Ammon's horn (tissue), 1 donor: ENCODE data around the gene SFTPD.
"Not testable (repeated sequence)": the region's sequence is repeated elsewhere in the genome, so short reads cannot be mapped to it uniquely, and the experiment has no call there.

ENCODE experiments used
- DNase-seq: peaks from one replicate; pipeline ENCODE4 v3.0.0-alpha.2; 2016; ENCODE audit warnings: low spot score

SFTPD gene

GRCh38 chr10:79948976-79949722 lies at the start of gene SFTPD:
SFTPD (minus strand) TSS chr10:79949105; CDS start chr10:79946659, 2,446 bp downstream.
- DNase-seq = peak; percentile 1

- no peak for DNase-seq
Observed at GRCh38 chr10:79995979-79996634, 47.2 kb upstream of the SFTPD start.

DNA sequence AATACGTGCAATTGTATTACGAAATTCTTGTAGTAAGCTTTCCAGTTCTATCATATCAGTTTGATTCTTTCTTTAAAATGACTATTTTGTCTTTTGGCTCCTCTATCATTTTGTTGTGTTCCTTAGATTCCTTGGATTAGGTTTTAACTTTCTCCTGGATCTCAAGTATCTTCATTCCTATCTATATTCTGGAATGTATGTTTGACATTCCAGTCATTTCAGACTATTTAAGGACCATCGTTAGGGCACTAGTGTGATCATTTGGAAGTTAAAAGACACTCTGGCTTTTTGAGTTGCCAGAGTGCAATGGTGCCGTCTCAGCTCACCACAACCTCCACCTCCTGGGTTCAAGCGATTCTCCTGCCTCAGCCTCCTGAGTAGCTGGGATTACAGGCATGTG lies 45.7 kb upstream of the SFTPD start:
- no peak for DNase-seq

DNA sequence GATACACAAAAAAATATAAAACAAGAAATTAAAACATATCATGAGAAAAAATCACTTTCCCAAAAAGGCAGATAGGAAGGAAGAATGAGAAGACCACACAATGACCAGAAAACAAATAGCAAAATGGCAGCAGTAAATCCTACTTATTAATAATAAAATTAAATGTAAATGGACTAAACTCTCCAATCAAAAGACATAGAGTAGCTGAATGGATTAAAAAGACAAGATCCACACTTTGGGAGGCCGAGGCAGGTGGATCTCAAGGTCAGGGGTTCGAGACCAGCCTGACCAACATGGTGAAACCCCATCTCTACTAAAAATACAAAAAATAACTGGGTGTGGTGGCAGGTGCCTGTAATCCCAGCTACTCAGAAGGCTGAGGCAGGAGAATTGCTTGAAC lies 39.3 kb upstream of the SFTPD start:
- DNase-seq = not testable (repeated sequence)

DNA sequence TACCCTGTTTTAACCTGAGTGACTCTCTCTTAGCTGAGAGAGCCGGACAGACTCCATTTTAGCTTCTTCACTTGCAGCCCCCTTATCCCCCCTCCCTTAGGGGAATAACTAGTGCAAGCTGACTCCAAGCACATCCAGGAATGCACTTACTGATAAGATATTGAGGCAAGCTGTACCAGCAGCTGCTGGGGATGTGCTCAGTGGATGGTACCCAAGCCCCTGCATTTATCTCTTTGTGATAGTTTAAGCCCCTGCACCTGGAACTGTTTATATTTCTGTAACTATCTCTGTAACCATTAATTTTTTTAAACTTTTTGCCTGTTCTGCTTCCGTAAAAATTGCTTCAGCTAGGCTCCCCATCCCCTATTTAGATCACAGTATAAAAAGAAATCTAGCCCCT lies 37.8 kb upstream of the SFTPD start:
- DNase-seq = not testable (repeated sequence)

GRCh38 chr10:79985481-79986072 lies 36.7 kb upstream of the SFTPD start:
- DNase-seq = no peak

- no peak for DNase-seq
Observed at GRCh38 chr10:79984851-79985250, 35.9 kb upstream of the SFTPD start.

DNA sequence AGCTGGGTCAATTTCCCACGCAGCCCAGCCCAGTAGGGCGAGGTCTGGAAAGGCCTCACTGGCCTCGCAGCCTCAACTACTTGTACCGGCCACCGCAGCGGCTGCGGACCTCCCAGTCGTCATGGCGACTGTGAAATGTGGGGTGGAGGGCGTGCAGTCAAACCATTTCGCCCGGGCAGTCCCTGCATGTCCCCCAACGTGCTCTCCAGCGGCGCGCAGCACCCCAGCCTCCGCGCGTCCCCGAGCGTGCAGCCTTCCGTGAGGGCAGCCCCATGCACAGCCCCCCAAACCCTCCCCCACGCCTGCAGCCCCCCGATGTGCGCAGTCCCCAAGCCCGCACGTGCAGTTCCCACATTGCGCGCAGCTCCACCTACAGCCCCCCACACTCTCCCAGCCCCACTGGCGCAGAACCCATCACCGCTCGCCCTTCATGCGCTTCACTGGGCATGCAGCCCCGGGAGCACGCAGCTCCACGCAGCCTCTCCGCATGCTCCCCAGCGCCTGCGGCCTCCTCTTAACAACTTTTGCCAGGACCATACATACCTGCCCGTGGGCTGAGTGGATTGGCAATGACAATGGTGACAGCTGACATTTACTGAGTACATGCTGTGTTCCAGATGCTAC lies 34.5 kb upstream of the SFTPD start:
- DNase-seq = no peak

DNA sequence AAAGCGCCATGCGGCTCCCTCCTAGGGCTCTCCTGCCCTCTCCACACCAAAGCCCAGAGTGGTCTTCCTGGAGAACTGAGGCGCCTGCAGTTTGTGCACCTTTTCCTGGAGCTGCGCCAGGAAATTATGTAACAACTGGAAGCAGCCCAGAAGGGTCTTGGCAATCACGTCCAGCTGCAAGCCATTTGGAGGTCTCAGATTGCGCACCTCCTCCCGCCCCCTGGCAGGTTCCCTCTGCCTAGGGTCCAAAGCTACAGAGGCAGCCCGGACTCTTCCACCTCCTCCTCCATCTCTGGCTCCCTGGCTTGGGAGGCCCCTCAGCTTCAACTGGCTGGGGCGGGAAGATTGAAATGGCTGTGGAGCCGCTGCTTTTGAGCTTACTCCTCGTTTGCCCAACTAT lies 34.0 kb upstream of the SFTPD start:
- DNase-seq = no peak

DNA sequence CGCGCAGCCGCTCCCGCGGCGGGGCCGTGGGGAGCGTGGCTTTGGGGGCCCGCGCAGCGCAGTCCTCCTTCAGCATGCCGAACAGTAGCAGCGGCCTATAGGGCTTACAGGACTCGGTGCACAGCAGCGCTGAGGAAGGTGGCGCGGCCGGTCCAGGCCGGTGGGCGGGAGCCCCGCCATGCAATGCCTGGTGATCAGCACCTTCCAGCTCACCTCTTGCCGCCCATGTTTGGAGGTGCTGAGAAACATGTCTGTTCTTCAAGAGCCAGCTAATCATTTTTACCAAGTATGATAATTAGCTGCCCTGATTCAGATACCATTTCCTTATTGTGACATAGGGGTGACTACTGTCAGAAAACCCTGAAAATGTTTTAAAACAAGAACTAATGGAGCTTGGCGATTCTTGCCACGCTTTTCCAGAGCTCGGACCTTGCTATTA lies 33.5 kb upstream of the SFTPD start:
- no peak for DNase-seq

- DNase-seq = peak; percentile 66
Observed at GRCh38 chr10:79981450-79982361, 32.8 kb upstream of the SFTPD start.

- DNase-seq = no peak
Observed at GRCh38 chr10:79980711-79981110, 31.8 kb upstream of the SFTPD start.

DNA sequence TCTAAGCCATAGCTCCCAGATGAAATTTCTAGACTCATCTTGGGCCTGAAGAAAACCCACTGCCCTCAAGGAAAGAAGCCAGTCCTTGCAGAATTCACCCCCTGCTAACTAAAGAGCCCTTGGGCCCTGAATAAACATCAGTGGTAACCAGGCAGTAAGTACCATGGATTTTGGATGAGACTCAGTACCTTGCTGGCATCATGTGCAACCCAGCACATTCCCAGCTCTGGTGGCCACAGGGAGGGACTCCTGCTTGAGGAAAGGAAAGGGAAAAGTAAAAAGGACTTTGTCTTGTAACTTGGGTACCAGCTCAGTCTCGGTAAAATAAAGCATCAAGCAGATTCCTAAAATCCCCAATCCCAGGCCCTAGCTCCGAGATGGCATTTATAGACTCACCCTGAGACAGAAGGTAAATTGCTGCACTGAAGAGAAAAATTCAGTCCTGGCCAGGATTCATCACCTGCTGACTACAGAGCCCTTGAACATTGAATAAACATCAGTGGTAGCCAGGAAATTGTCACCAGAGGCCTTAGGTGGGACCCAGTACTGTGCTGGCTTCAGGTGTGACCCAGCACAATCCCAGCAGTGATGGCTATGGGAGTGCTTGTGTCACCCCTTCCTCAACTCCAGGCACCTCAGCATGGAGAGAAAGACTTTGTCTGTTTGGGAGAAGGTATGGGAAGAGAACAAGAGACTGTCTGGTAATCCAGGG lies 31.2 kb upstream of the SFTPD start:
- no peak for DNase-seq

- DNase-seq = no peak
Observed at GRCh38 chr10:79979310-79979975, 30.5 kb upstream of the SFTPD start.

GRCh38 chr10:79976999-79977398 lies 28.1 kb upstream of the SFTPD start:
- no peak for DNase-seq

DNA sequence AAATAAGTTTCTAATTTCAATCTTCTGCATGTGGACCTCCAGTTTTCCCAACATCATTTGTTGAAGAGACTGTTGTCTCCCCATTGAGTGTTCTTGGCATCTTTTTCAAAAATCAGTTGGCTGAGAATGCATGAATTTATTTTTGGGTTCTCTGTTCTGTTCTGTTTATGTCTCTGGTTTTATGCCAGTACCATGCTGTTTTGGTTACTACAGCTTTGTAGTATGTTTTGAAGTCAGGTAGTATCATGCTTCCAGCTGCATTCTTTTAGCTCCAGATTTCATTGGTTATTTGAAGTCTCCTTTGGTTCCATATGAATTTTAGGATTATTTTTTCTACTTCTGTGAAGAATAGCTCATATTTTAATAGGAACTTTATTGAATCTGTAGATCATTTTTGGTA lies 21.2 kb upstream of the SFTPD start:
- no peak for DNase-seq

DNA sequence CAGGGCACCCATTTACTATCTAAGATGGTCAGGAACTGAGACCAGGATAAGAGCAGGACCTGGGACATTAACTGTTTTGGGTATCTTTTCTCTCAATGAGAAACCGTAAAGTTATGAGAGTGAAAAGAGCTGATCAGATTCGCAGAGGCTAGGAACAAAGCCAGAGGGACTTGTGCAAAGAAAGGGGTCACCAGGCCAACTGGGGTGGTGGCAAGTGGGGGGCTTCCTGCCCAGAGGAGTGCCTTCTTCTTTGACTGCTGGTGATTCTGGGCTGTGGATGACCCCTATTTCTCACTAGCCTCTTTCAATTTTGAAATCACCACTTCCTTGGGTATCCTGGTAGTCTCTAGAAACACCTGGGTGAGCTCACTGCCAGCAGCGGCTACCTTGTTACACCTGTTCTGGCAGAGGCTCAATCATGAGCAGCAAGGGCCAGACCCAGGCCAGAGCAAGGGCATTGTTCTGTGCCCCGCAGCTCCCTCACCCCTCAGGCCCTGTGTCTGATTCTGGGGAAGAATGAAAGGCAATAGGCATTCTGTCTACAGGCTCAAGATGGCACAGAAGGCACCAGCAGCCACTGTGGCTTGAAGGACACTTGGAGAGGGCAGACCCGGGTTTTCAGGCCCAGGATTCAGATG lies 999 bp downstream of the SFTPD start:
- no peak for DNase-seq

DNA sequence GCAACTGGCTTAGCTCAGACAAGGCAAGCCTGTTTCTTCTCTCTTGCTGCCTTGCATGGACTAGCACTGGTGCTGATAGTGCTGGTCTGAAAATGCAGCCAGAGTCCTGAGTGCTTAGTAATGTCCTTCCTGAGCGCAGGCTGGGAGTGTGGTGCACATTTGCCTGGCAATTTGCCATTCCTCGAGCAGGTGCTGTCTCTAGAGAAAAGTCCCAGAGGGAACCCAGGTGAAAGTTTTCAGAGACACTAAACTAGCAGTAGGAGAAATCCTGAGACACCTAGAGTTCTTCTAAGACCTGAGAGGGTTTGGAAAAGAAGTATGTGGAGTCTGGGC lies 1.9 kb downstream of the SFTPD start:
- peak; percentile 1 for DNase-seq

GRCh38 chr10:79946271-79947082 lies 2.4 kb downstream of the SFTPD start:
- DNase-seq = no peak
